NT2/D1 (cell line): ENCODE results near the gene DNAJB8.

Experiments used
- SUZ12 ChIP-seq: IDR thresholded peaks from 2 replicates; pipeline ENCODE4 v1.6.1; 2011; ENCODE audit not compliant: insufficient read length, insufficient read depth; ENCODE audit errors: extremely low read depth
- YY1 ChIP-seq: IDR thresholded peaks from 2 replicates; pipeline ENCODE4 v1.6.1; 2011; ENCODE audit not compliant: insufficient read length, insufficient read depth

GRCh38 chr3:128442070-128442469 is 24.6 kb downstream of the DNAJB8 start:
- TF ChIP-seq YY1 = no peak
- no peak for TF ChIP-seq SUZ12
